Measurements from ENCODE around the gene SYT3.

The SYT3 gene, protein sequence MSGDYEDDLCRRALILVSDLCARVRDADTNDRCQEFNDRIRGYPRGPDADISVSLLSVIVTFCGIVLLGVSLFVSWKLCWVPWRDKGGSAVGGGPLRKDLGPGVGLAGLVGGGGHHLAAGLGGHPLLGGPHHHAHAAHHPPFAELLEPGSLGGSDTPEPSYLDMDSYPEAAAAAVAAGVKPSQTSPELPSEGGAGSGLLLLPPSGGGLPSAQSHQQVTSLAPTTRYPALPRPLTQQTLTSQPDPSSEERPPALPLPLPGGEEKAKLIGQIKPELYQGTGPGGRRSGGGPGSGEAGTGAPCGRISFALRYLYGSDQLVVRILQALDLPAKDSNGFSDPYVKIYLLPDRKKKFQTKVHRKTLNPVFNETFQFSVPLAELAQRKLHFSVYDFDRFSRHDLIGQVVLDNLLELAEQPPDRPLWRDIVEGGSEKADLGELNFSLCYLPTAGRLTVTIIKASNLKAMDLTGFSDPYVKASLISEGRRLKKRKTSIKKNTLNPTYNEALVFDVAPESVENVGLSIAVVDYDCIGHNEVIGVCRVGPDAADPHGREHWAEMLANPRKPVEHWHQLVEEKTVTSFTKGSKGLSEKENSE

DNA sequence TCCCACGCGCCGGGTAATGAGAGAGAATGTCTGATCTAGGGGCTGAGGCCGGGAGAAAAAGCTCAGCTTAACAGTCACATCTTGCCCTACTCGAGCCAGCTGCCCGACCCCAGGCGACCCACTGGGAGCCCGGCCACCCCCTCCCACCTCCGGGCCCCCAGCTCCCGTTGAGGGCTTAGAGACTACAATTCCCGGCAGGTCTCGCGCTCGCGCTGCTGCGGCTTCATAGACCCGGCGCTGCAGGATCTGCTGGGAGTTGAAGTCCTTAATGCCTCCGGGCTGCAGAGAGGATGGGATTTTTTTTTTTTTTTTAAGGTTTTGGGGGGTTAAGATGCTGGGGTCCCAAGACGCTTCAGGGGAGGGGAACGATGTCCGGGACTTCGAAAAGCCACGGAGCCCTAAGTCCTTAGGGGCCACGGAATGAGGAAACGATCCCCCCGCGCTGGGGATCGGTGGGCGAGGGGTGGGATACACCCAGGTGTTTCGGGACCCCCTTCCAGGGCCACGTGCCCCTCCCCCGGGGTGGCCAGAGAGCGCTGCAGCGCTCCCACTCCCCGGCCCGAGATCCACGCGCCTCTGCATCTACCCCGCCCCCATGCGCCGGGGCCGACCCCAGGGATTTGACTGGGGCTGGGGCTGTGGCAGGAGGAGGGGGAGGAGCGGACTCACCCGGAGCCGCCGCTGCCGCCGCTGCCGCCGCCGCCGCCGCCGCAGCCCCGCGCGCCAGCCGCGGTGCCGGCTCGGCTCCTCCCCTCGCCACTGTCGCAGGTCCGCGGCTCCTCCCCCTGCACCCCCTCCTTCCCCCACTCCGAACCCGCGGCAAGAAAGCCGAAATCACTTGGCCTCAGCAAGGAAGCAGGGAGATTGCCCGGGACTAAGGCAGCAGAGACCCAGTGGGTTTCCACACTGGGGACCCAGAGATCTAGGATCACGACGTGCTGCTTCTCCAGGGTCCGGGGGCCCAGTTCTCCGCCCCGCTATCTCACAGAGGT lies at the start of gene SYT3:
SYT3 (minus strand) TSS at position 761 of the 992 bp plus-strand sequence. CDS start 2,470 bp downstream, outside the sequence.
- peak within 1 kb of the TSS; percentile 33 for H3K4me3 ChIP-seq (ENCODE audit: low read length)
- TF ChIP-seq, protein P1, sequence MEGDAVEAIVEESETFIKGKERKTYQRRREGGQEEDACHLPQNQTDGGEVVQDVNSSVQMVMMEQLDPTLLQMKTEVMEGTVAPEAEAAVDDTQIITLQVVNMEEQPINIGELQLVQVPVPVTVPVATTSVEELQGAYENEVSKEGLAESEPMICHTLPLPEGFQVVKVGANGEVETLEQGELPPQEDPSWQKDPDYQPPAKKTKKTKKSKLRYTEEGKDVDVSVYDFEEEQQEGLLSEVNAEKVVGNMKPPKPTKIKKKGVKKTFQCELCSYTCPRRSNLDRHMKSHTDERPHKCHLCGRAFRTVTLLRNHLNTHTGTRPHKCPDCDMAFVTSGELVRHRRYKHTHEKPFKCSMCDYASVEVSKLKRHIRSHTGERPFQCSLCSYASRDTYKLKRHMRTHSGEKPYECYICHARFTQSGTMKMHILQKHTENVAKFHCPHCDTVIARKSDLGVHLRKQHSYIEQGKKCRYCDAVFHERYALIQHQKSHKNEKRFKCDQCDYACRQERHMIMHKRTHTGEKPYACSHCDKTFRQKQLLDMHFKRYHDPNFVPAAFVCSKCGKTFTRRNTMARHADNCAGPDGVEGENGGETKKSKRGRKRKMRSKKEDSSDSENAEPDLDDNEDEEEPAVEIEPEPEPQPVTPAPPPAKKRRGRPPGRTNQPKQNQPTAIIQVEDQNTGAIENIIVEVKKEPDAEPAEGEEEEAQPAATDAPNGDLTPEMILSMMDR (conservative IDR thresholded peaks at IDR 0.05; ENCODE audit: low read length): no peak
- peak; percentile 29 for DNase-seq (ENCODE audit: low read depth)

DNA sequence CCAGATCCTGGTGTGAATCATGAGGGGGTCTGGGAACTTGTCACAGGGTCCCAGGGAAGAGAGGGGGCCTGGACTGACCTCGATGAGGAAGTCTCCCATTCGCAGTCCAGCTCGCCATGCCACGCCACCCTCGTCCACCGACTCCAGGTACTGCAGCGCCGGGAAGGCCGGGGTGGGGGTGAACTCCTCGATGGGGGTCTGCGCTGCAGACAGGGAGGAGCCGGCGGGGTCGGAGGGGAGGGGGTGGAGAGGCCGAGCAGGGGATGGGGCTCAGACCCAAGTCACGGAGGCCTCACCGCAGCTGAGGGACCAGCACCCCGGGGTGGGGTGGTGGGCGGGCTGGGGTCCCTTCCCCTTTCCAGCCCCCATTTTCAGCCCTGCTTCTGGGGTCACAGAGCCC lies 49.1 kb upstream of the SYT3 start:
- TF ChIP-seq, protein P1 (conservative IDR thresholded peaks at IDR 0.05; ENCODE audit: low read length): no peak
- no peak for DNase-seq (ENCODE audit: low read depth)
- no peak overlapping the region for H3K4me3 ChIP-seq (ENCODE audit: low read length)

DNA sequence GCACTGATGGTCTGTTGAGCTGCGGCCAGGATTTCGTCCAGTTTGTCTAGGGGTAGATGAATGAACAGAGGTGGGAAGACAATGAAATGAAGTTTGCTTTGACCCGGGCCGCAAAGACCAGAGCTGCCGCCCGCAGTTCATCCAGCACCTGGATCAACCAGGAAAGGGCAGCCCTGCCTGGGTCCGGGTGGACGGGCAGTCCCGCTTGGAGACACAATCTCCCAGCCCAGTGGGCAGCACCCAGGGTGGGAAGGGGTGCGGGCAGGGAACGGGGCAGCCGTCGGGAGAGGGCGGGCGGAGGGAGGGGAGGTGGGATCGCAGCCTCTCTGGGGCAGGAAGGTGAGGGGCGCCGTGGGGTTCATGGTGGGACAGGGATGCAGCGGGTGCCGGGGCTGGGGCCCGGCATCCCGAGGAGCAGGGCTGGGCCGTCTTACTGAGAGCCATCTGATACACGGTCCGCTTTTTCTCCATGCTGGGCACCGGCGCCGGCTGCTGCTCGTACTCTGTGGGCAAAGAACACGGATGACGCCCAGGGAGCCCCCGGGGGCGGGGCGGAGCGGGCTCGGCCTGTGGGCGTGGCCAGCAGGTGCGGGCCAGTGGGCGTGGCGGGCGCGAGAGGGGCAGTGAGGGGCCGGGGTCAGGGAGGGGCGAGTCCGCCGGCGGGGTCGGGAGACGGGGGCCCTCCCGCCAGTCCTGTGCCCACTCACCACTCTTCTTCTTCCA lies 46.8 kb upstream of the SYT3 start:
- TF ChIP-seq, protein P1 (conservative IDR thresholded peaks at IDR 0.05; ENCODE audit: low read length): no peak
- no peak overlapping the region for H3K4me3 ChIP-seq (ENCODE audit: low read length)
- DNase-seq (ENCODE audit: low read depth): no peak

DNA sequence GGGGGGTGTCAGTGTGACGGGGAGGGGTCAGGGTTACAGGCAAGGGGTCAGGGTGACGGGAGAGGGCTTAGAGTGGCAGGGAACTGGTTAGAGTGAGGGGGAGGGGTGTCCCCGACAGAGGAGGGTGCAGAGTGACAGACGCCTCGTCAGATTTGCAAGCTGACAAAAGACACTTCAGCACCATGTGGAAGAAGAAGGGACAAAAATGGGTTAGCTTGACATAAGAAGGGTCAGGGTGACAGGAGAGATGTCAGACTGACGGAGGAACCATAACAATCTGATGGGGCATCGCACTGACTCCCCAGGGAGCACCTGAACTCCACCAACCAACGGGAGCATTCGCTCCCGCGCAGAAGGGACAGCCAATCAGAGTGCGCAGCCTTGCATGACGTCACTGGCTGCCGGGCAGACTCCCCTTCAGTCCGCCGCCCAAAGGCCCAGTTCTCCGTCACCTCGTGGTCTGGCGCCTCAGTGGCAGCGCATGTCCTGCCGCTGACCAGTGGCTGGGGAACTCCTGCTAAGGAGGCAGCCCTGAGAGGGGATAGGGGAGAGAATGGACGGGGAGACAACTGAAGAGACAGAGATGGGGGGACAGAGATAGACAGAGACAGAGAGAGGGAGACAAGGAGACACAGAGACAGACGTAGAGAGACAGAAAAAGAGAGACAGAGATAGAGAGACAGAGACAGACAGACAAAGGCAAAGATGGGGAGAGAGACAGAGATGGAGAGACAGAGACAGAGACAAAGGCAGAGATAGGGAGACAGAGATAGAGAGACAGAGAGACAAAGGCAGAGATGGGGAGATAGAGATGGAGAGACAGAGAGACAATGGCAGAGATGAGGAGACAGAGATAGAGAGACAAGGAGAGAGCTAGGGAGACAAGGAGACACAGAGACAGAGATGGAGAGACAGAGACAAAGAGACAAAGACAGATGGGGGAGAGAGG lies 39.8 kb upstream of the SYT3 start:
- H3K4me3 ChIP-seq (ENCODE audit: low read length): no peak overlapping the region
- TF ChIP-seq, protein P1 (conservative IDR thresholded peaks at IDR 0.05; ENCODE audit: low read length): no peak
- peak; percentile 56 for DNase-seq (ENCODE audit: low read depth)

DNA sequence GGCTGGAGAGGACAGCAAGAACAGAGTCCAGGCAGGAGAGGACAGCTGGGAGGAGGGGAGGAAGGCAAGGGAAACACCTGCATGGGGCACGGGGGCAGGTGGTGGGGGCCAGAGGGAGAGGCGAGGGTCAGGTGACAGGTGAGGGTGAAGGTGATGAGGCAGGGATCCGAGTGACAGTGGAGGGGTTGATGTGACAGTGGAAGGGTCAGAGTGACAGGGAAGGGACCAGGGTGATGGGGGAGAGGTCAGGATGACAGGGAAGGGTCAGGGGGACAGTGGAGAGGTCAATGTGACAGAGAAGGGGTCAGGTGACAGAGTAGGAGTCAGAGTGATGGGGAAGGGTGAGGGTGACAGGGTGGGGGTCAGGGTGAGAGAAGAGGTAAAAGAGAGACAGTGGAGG lies 38.6 kb upstream of the SYT3 start:
- DNase-seq (ENCODE audit: low read depth): no peak
- H3K4me3 ChIP-seq (ENCODE audit: low read length): no peak overlapping the region

More for the DNA sequence above, 38.6 kb upstream of the SYT3 start:
- TF ChIP-seq, protein P1 (conservative IDR thresholded peaks at IDR 0.05; ENCODE audit: low read length): no peak

Data from AG10803 (cell line).